HG02885 (cell line): ENCODE data around the gene SYNGR4.
"Not testable (repeated sequence)": the region's sequence is repeated elsewhere in the genome, so short reads cannot be mapped to it uniquely, and the experiment has no call there.

Source experiments
- ATAC-seq: cut with Tn5 transposase; IDR thresholded peaks from one replicate; pipeline ENCODE4 v1.9.1; 2021; ENCODE audit warnings: mild to moderate bottlenecking; ENCODE audit not compliant: unreplicated experiment, poor library complexity

SYNGR4 gene

GRCh38 chr19:48368936-48369335 is 4.8 kb downstream of the SYNGR4 start:
- no peak for ATAC-seq

- ATAC-seq: no peak
Observed at GRCh38 chr19:48370955-48371354, 6.8 kb downstream of the SYNGR4 start.

- no peak for ATAC-seq
Observed at GRCh38 chr19:48371367-48371766, 7.2 kb downstream of the SYNGR4 start.

- ATAC-seq: not testable (repeated sequence)
Observed at GRCh38 chr19:48371771-48372170, 7.6 kb downstream of the SYNGR4 start.

- ATAC-seq: no peak
Observed at GRCh38 chr19:48372904-48373303, 8.7 kb downstream of the SYNGR4 start.

GRCh38 chr19:48373567-48373966 is 9.4 kb downstream of the SYNGR4 start:
- ATAC-seq: no peak

- ATAC-seq: no peak
Observed at GRCh38 chr19:48378194-48378570, 14.0 kb downstream of the SYNGR4 start.

GRCh38 chr19:48379058-48379457 is 14.9 kb downstream of the SYNGR4 start:
- ATAC-seq: no peak

- ATAC-seq: no peak
Observed at GRCh38 chr19:48381178-48381950, 17.2 kb downstream of the SYNGR4 start.

- no peak for ATAC-seq
Observed at GRCh38 chr19:48382286-48382685, 18.1 kb downstream of the SYNGR4 start.

- no peak for ATAC-seq
Observed at GRCh38 chr19:48385461-48386087, 21.4 kb downstream of the SYNGR4 start.

GRCh38 chr19:48386981-48387380 is 22.8 kb downstream of the SYNGR4 start:
- no peak for ATAC-seq

- ATAC-seq: peak; percentile 44
Observed at GRCh38 chr19:48390188-48391099, 26.3 kb downstream of the SYNGR4 start.

GRCh38 chr19:48391100-48392005 is 27.2 kb downstream of the SYNGR4 start, which contains the start of gene KDELR1:
TSS of gene KDELR1 (minus strand) at chr19:48391551. CDS start at chr19:48391358, 193 bp downstream.
- ATAC-seq: peak; percentile 84

GRCh38 chr19:48392006-48392344 is 27.8 kb downstream of the SYNGR4 start:
- ATAC-seq: not testable (repeated sequence)

- ATAC-seq: no peak
Observed at GRCh38 chr19:48392860-48393558, 28.8 kb downstream of the SYNGR4 start.

- ATAC-seq: no peak
Observed at GRCh38 chr19:48393559-48394330, 29.6 kb downstream of the SYNGR4 start, which contains the start of gene GRIN2D. TSS of gene GRIN2D (plus strand) at chr19:48393668. CDS start at chr19:48398393, 4,725 bp downstream.
